Calu3 (cell line): ENCODE measurements around the gene LRG1. TPM values are rescaled to one million over a fixed set of nuclear protein-coding genes. Genes with fewer than 3 reads are reported as not detected.
"Not testable (repeated sequence)": the region's sequence is repeated elsewhere in the genome, so short reads cannot be mapped to it uniquely, and the experiment has no call there.

Source experiments
- BruUV-seq: library from RNA; stranded (reverse); fragments of 400-500 nt; replicated peaks from 2 replicates; lab custom pipeline; 2021; lab: Mats Ljungman, UMichigan
- CTCF ChIA-PET: fragments of 300-600 bp; sonication (Branson Sonifier 250); formaldehyde crosslinking; loops from one replicate; lab custom pipeline; 2022; ENCODE audit warnings: antibody characterized with exemption; lab: Charles Lee
- DNase-seq: peaks from one replicate; pipeline ENCODE4 v3.0.0; 2022
- H3K27ac Mint-ChIP-seq: one replicate; pipeline ENCODE4 v1.8.0; 2022; ENCODE audit warnings: mixed read lengths; ENCODE audit not compliant: unreplicated experiment
- H3K27me3 Mint-ChIP-seq: one replicate; pipeline ENCODE4 v1.8.0; 2022; ENCODE audit warnings: mixed read lengths; ENCODE audit not compliant: unreplicated experiment
- H3K36me3 Mint-ChIP-seq: one replicate; pipeline ENCODE4 v1.8.0; 2022; ENCODE audit warnings: mild to moderate bottlenecking, moderate library complexity, mixed read lengths; ENCODE audit not compliant: insufficient read depth, unreplicated experiment
- H3K4me1 Mint-ChIP-seq: one replicate; pipeline ENCODE4 v1.8.0; 2022; ENCODE audit warnings: mild to moderate bottlenecking, low read depth, mixed read lengths; ENCODE audit not compliant: unreplicated experiment
- H3K4me3 Mint-ChIP-seq: one replicate; pipeline ENCODE4 v1.8.0; 2022; ENCODE audit warnings: mild to moderate bottlenecking, low read depth, moderate library complexity, mixed read lengths; ENCODE audit not compliant: unreplicated experiment
- H3K9me3 Mint-ChIP-seq: one replicate; pipeline ENCODE4 v1.8.0; 2022; ENCODE audit warnings: low read depth, mixed read lengths; ENCODE audit not compliant: unreplicated experiment
- intact Hi-C: fragments of 100-400 bp; cut with micrococcal nuclease; formaldehyde crosslinking; loops from one replicate; pipeline ENCODE4 v1.10.0; 2022; ENCODE audit not compliant: unreplicated experiment
- total RNA-seq: library from RNA; stranded (reverse); gene quantifications from 2 replicates; pipeline ENCODE4 v1.2.3, GENCODE V29; 2022
- TF ChIP-seq, protein P1 (sequence below): fragments of 200-600 bp; IDR thresholded peaks from one replicate; pipeline ENCODE4 v1.8.0; 2022; ENCODE audit warnings: antibody characterized with exemption; ENCODE audit not compliant: unreplicated experiment

LRG1 gene
- total RNA-seq, 1 experiment from 2014 or later, result 28.5 TPM

DNA sequence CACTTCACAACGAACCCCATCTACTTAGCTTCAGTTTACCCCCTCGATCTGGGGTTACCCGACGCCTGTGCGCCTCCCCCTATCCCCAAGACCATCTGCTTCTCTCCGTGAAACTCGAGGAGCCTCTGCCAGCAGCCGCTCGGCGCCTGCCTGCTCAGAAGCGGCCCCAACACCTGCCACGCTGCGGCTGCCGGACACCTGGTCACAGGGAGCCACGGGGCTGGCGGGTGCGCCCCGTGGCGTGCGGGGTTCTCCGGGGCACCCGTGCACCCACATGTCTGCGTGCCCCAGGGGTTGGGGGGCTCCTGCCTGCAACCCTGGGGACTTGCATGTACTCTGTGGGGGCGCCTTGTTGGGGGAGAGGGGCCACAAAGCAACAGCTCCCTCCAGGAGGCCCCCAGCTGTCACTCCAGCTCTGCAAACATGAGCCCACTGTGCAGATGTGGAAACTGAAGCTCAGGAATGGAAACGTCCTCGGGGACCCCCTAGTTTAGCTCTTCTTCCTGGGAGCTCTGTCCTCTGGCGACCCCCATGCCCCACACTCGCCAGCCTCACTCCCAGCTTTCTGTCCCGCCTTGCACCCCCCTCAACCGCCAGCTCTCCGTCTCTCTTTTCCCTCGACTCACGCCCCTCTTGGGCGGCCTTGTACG lies 26.7 kb upstream of the LRG1 start:
- no peak for DNase-seq
- Mint-ChIP-seq H3K4me3 (no peak overlapping the region), H3K27ac (no peak overlapping the region), H3K27me3 (peaks cover 13% of the 10 kb centered on the region), H3K9me3 (no peaks in the 10 kb centered on the region), H3K4me1 (no peaks in the 10 kb centered on the region), H3K36me3 (peaks cover 5% of the 10 kb centered on the region)
- CTCF ChIA-PET, result interaction anchor here (0.6 to 2.2 kb wide), 3 partner anchors 70 to 225 kb away, joined by 3 to 8 read pairs (median 3); no protein-coding TSS in a partner anchor
- TF ChIP-seq, protein P1, sequence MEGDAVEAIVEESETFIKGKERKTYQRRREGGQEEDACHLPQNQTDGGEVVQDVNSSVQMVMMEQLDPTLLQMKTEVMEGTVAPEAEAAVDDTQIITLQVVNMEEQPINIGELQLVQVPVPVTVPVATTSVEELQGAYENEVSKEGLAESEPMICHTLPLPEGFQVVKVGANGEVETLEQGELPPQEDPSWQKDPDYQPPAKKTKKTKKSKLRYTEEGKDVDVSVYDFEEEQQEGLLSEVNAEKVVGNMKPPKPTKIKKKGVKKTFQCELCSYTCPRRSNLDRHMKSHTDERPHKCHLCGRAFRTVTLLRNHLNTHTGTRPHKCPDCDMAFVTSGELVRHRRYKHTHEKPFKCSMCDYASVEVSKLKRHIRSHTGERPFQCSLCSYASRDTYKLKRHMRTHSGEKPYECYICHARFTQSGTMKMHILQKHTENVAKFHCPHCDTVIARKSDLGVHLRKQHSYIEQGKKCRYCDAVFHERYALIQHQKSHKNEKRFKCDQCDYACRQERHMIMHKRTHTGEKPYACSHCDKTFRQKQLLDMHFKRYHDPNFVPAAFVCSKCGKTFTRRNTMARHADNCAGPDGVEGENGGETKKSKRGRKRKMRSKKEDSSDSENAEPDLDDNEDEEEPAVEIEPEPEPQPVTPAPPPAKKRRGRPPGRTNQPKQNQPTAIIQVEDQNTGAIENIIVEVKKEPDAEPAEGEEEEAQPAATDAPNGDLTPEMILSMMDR, result no peak
- intact Hi-C loops, result no loop called here
- BruUV-seq, result no TSS peak

DNA sequence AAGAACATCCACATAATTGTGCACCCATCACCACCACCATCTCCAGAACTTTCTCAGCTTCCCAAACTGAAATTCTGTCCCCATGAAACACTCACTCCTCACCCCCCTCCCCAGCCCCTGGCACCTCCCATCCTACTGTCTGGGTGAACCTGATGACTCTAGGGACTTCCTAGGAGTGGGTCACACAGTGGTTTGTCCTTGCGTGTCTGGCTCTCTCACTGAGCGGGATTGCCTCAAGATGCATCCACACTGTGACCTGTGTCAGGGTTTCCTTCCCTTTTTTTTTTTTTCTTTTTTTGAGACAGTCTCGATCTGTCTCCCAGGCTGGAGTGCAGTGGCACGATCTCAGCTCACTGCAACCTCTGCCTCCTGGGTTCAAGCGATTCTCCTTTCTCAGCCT lies 23.7 kb upstream of the LRG1 start:
- not testable (repeated sequence) for DNase-seq

DNA sequence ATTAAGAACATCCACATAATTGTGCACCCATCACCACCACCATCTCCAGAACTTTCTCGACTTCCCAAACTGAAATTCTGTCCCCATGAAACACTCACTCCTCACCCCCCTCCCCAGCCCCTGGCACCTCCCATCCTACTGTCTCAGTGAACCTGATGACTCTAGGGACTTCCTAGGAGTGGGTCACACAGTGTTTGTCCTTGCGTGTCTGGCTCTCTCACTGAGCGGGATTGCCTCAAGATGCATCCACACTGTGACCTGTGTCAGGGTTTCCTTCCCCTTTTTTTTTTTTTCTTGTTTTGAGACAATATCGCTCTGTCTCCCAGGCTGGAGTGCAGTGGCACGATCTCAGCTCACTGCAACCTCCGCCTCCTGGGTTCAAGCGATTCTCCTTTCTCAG lies 22.2 kb upstream of the LRG1 start:
- BruUV-seq, DNase-seq, H3K27ac Mint-ChIP-seq, H3K4me3 Mint-ChIP-seq, CTCF ChIA-PET, H3K4me1 Mint-ChIP-seq, intact Hi-C loops, H3K9me3 Mint-ChIP-seq, H3K27me3 Mint-ChIP-seq: not testable (repeated sequence)
- H3K36me3 Mint-ChIP-seq, result peaks cover 11% of the 10 kb centered on the region

More for the DNA sequence above, 23.7 kb upstream of the LRG1 start:
- CTCF ChIA-PET, result interaction anchor here (0.7 kb wide), 1 partner anchor 29 kb away, joined by 3 read pairs; no protein-coding TSS in a partner anchor
- H3K4me1 Mint-ChIP-seq, intact Hi-C loops, BruUV-seq, H3K36me3 Mint-ChIP-seq, H3K27ac Mint-ChIP-seq, H3K9me3 Mint-ChIP-seq, H3K4me3 Mint-ChIP-seq: not testable (repeated sequence)
- peaks cover 13% of the 10 kb centered on the region for H3K27me3 Mint-ChIP-seq

DNA sequence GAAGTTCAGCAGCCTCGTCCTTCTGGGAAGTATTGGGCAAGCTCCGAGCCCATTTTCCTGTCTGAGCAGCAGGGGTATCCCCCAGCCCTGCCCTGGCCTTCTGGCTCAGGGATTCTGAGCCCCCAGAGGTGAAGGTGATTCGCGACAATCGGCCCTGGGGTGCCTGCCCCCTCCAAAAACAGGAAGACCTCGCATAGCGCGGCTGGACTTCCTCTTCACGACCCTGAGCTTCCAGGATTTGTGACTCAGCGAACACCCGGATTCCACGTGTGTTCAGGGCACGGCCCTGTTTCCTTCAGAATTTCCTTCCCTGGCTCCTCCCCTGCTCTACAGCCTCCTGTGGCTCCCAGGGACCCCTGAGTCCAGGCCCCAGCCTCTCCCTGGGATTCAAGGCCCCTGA lies 19.7 kb upstream of the LRG1 start, which contains the start of gene SEMA6B:
Gene SEMA6B, minus strand, starts transcription at position 116 of the 400 bp plus-strand sequence. CDS start 1,227 bp downstream, outside the sequence.
- no peaks in the 10 kb centered on the region for H3K4me1 Mint-ChIP-seq
- H3K4me3 Mint-ChIP-seq, result no peak within 1 kb of the TSS
- no peak for DNase-seq
- intact Hi-C loops, result no loop called here
- H3K27me3 Mint-ChIP-seq, result peaks cover 3% of the 10 kb centered on the region
- H3K36me3 Mint-ChIP-seq, result peaks cover 26% of the 10 kb centered on the region
- no peak within 1 kb of the TSS for H3K27ac Mint-ChIP-seq
- TF ChIP-seq, protein P1, result no peak
- CTCF ChIA-PET, result interaction anchor here (0.6 to 1.1 kb wide), 2 partner anchors 36 to 250 kb away, joined by 3 read pairs; no protein-coding TSS in a partner anchor
- BruUV-seq, result no TSS peak
- no peaks in the 10 kb centered on the region for H3K9me3 Mint-ChIP-seq

DNA sequence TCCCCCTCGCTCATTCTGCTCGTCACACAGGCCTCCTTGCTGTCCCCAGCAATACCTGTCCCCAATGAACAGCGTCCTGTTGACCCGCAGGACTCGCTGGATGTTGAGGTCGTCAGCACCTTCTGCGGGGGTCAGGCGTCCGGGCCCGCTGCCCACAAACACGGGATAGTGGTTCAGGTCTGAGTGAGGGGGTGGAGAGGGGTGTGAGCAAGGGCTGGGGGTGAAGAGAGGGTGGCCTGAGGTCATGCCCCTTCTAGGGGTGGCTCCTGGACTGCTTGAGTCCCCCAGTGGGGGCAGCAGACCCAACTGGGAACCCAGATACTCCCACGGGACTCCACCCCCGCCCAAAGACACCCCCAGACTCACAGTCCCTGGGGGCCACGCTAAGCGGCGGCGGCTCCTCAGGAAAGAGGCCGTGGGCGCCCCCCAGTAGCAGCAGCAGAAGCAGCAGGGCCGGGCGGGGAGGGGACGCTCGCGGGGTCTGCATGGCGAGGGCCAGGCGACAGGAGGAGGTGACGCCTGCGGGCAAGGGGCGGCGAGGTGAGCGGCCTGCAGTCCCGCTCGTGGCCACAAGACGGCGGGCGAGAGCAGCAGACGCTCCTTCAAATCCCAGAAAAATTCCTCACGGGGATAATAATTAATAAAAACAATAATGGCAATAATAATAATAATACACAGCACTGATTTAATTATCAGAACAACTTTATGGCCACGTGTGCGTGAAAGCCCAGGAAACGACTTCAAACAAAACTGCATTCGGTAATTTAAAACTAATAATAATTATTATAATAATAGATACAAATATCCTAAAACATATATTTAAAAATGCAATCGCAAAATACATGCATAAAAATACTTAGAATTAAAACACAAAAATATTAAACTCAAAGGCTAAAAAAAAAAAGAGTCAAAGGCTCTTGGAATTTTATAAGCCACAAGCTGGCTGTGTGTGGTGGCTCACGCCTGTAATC lies 18.4 kb upstream of the LRG1 start:
- intact Hi-C loops, result no loop called here
- peaks cover 16% of the 10 kb centered on the region for H3K27me3 Mint-ChIP-seq
- BruUV-seq, result no TSS peak
- CTCF ChIA-PET, result interaction anchor here (0.7 to 1.1 kb wide), 2 partner anchors 35 to 42 kb away, joined by 3 to 7 read pairs; no protein-coding TSS in a partner anchor
- no peak overlapping the region for H3K4me3 Mint-ChIP-seq
- peaks cover 26% of the 10 kb centered on the region for H3K36me3 Mint-ChIP-seq
- H3K27ac Mint-ChIP-seq, result no peak overlapping the region
- H3K4me1 Mint-ChIP-seq, result no peaks in the 10 kb centered on the region
- TF ChIP-seq, protein P1, result peak; percentile 97
- H3K9me3 Mint-ChIP-seq, result peaks cover 4% of the 10 kb centered on the region
- peak; percentile 51 for DNase-seq
